Measurements from ENCODE around the gene NCAM2.

- TF ChIP-seq POLR2A (IDR thresholded peaks at IDR 0.05) (no peak), CTCF (IDR thresholded peaks at IDR 0.05) (no peak)
Measured at GRCh38 chr21:21162786-21163185, 164.6 kb downstream of the NCAM2 start.

All from esophagus squamous epithelium (tissue), 4 donors.